H1 (cell line): ENCODE results near the gene CHCHD3. TPM values are rescaled to one million over a fixed set of nuclear protein-coding genes. Genes with fewer than 3 reads are reported as not detected.

ENCODE experiments used
- CTCF ChIA-PET: fragments of 300-600 bp; sonication (Branson Sonifier 250); formaldehyde crosslinking; loops from one replicate; lab custom pipeline; 2021; ENCODE audit not compliant: partially characterized antibody; lab: Charles Lee
- POLR2A ChIA-PET: fragments of 300-600 bp; sonication (Branson Sonifier 250); formaldehyde crosslinking; loops from one replicate; lab custom pipeline; 2021; ENCODE audit warnings: inconsistent platforms; ENCODE audit not compliant: partially characterized antibody; lab: Charles Lee
- DNase-seq, 2 experiments: peaks; one replicate each; pipeline versions ENCODE4 v3.0.0 to v3.0.0-alpha.2; 2010 to 2022; ENCODE audit warnings: low spot score in 2 of 2, low read depth in 1 of 2, mixed read lengths in 1 of 2
- FAIRE-seq: peaks from 2 replicates; lab custom pipeline; 2011; peaks lifted over from hg19 to GRCh38; lab: Jason Lieb, UNC
- H2AFZ ChIP-seq: 2 replicates; pipeline ENCODE4 v1.8.1; 2012; ENCODE audit warnings: low read length, inconsistent platforms
- H2AK5ac ChIP-seq: 2 replicates; pipeline ENCODE4 v1.6.1; 2013; ENCODE audit warnings: low read depth, low read length
- H2BK120ac ChIP-seq: replicated peaks from 2 replicates; pipeline ENCODE3; 2013; ENCODE audit warnings: low read depth, low read length, inconsistent platforms
- H2BK12ac ChIP-seq: 2 replicates; pipeline ENCODE4 v1.6.1; 2013; ENCODE audit warnings: low read depth, low read length
- H2BK15ac ChIP-seq: 2 replicates; pipeline ENCODE4 v1.6.1; 2013; ENCODE audit warnings: low read length
- H2BK20ac ChIP-seq: 2 replicates; pipeline ENCODE4 v1.6.1; 2013; ENCODE audit warnings: low read length
- H2BK5ac ChIP-seq: 2 replicates; pipeline ENCODE4 v1.6.1; 2013; ENCODE audit warnings: low read depth, low read length
- H3K14ac ChIP-seq: 2 replicates; pipeline ENCODE4 v1.6.1; 2013; ENCODE audit warnings: inconsistent platforms; ENCODE audit not compliant: insufficient read length
- H3K18ac ChIP-seq: 2 replicates; pipeline ENCODE4 v1.6.1; 2013; ENCODE audit warnings: low read length; ENCODE audit errors: extremely low read depth
- H3K23ac ChIP-seq: 2 replicates; pipeline ENCODE4 v1.6.1; 2013; ENCODE audit warnings: inconsistent platforms; ENCODE audit not compliant: insufficient read length
- H3K23me2 ChIP-seq: 2 replicates; pipeline ENCODE4 v1.6.1; 2013; ENCODE audit warnings: low read depth, low read length
- H3K27ac ChIP-seq: 2 replicates; pipeline ENCODE4 v1.6.1; 2011; ENCODE audit warnings: low read depth, low read length, inconsistent platforms
- H3K27me3 ChIP-seq, 4 experiments: replicated peaks in 1 of 4; 1 replicate in 1 of 4; 2 replicates in 3 of 4; pipeline versions ENCODE4 v1.6.1 to v1.8.1; 2011 to 2013; ENCODE audit warnings: low read length in 3 of 4, mild to moderate bottlenecking in 3 of 4, inconsistent platforms in 2 of 4, mixed read lengths in 2 of 4, moderate library complexity in 1 of 4; ENCODE audit not compliant: control insufficient read depth in 3 of 4, insufficient read depth in 3 of 4; ENCODE audit errors: extremely low read depth in 1 of 4
- H3K36me3 ChIP-seq, 4 experiments: 2 replicates each; pipeline versions ENCODE4 v1.6.1 to v1.8.1; 2011 to 2013; ENCODE audit warnings: mild to moderate bottlenecking in 4 of 4, low read length in 3 of 4, moderate library complexity in 2 of 4, control low read depth in 1 of 4, inconsistent platforms in 1 of 4; ENCODE audit not compliant: insufficient read depth in 4 of 4, control insufficient read depth in 2 of 4
- H3K4ac ChIP-seq: replicated peaks from 2 replicates; pipeline ENCODE3; 2013; ENCODE audit warnings: low read length, low read depth, mixed read lengths, inconsistent platforms; ENCODE audit not compliant: insufficient read length
- H3K4me1 ChIP-seq, 4 experiments: replicated peaks in 1 of 4; 1 replicate in 1 of 4; 2 replicates in 3 of 4; pipeline versions ENCODE4 v1.6.1 to v1.8.1; 2011 to 2013; ENCODE audit warnings: low read length in 3 of 4, inconsistent platforms in 2 of 4, mixed read lengths in 1 of 4; ENCODE audit not compliant: insufficient read depth in 4 of 4, control insufficient read depth in 3 of 4
- H3K4me2 ChIP-seq, 2 experiments: 2 replicates each; pipeline versions ENCODE4 v1.6.1 to v1.8.1; 2011 to 2013; ENCODE audit warnings: low read depth in 2 of 2, low read length in 2 of 2, control low read depth in 1 of 2, inconsistent platforms in 1 of 2, mild to moderate bottlenecking in 1 of 2; ENCODE audit not compliant: insufficient read depth in 1 of 2
- H3K4me3 ChIP-seq, 4 experiments: fragments of 200-600, 300-600 bp in 1 of 4; sonication (generic), shearing (Covaris generic), sonication (Bioruptor Twin) in 1 of 4; 2 replicates each; pipeline versions ENCODE4 v1.5.1 to v1.8.1; 2011 to 2016; ENCODE audit warnings: low read length in 4 of 4, low read depth in 3 of 4, control low read depth in 2 of 4, inconsistent platforms in 2 of 4, mild to moderate bottlenecking in 2 of 4, mixed read lengths in 1 of 4, moderate library complexity in 1 of 4; ENCODE audit not compliant: insufficient read depth in 2 of 4; ENCODE audit errors: extremely low read depth in 1 of 4
- H3K56ac ChIP-seq: replicated peaks from 2 replicates; pipeline ENCODE3; 2013; ENCODE audit warnings: low read depth, mild to moderate bottlenecking, mixed read lengths, low read length, inconsistent platforms; ENCODE audit not compliant: insufficient read length
- H3K79me1 ChIP-seq: 2 replicates; pipeline ENCODE4 v1.6.1; 2013; ENCODE audit warnings: low read depth, low read length, control low read depth
- H3K79me2 ChIP-seq, 2 experiments: 2 replicates each; pipeline versions ENCODE4 v1.6.1 to v1.8.1; 2012 to 2013; ENCODE audit warnings: low read length in 2 of 2, mild to moderate bottlenecking in 2 of 2, inconsistent platforms in 1 of 2; ENCODE audit not compliant: insufficient read depth in 2 of 2, control insufficient read depth in 1 of 2
- H3K9ac ChIP-seq, 4 experiments: replicated peaks in 1 of 4; 1 replicate in 1 of 4; 2 replicates in 3 of 4; pipeline versions ENCODE4 v1.6.1 to v1.8.1; 2011 to 2013; ENCODE audit warnings: low read depth in 3 of 4, low read length in 3 of 4, control low read depth in 2 of 4, mild to moderate bottlenecking in 2 of 4, moderate library complexity in 2 of 4, inconsistent platforms in 1 of 4; ENCODE audit errors: extremely low read depth in 1 of 4
- H3K9me3 ChIP-seq, 2 experiments: 2 replicates each; pipeline versions ENCODE4 v1.6.1 to v1.8.1; 2012 to 2013; ENCODE audit warnings: mild to moderate bottlenecking in 2 of 2, moderate library complexity in 2 of 2, control low read depth in 1 of 2, inconsistent platforms in 1 of 2, low read depth in 1 of 2, low read length in 1 of 2, mixed read lengths in 1 of 2; ENCODE audit not compliant: insufficient read depth in 2 of 2
- H4K20me1 ChIP-seq, 2 experiments: replicated peaks in 1 of 2; 2 replicates each; pipeline versions ENCODE3 to v1.8.1; 2011 to 2013; ENCODE audit warnings: inconsistent platforms in 2 of 2, low read length in 2 of 2, mild to moderate bottlenecking in 1 of 2; ENCODE audit not compliant: insufficient read depth in 2 of 2, control insufficient read depth in 1 of 2
- H4K5ac ChIP-seq: 2 replicates; pipeline ENCODE4 v1.6.1; 2013; ENCODE audit warnings: low read length, low read depth, mixed read lengths, inconsistent platforms; ENCODE audit not compliant: insufficient read length
- H4K8ac ChIP-seq: 2 replicates; pipeline ENCODE4 v1.8.0; 2013; ENCODE audit warnings: mild to moderate bottlenecking, moderate library complexity, low read length, inconsistent platforms; ENCODE audit not compliant: insufficient read depth; ENCODE audit errors: extremely low read depth
- H4K91ac ChIP-seq: replicated peaks from 2 replicates; pipeline ENCODE3; 2013; ENCODE audit warnings: low read length, mixed read lengths, inconsistent platforms; ENCODE audit not compliant: insufficient read length
- CBX8 ChIP-seq: fragments of 300-800, 300-1000 bp; sonication (generic); IDR thresholded peaks from 2 replicates; pipeline ENCODE4 v1.7.1; 2016; ENCODE audit warnings: low read depth, low read length, borderline replicate concordance
- CHD1 ChIP-seq: IDR thresholded peaks from 2 replicates; pipeline ENCODE4 v1.6.1; 2012; ENCODE audit warnings: low read depth, low read length, improper control_type of control experiment
- GTF2F1 ChIP-seq: IDR thresholded peaks from 2 replicates; pipeline ENCODE4 v1.6.1; 2012; ENCODE audit warnings: low read depth, low read length, improper control_type of control experiment, borderline replicate concordance
- SIX5 ChIP-seq: IDR thresholded peaks from 2 replicates; pipeline ENCODE4 v1.6.1; 2011; ENCODE audit warnings: mild to moderate bottlenecking, low read depth, low read length
- SP2 ChIP-seq: IDR thresholded peaks from 2 replicates; pipeline ENCODE4 v1.6.1; 2012; ENCODE audit warnings: mild to moderate bottlenecking, low read length, inconsistent platforms
- SRF ChIP-seq: IDR thresholded peaks from 2 replicates; pipeline ENCODE4 v1.6.1; 2011; ENCODE audit warnings: mild to moderate bottlenecking, low read depth, low read length, moderate library complexity
- TAF7 ChIP-seq: optimal IDR thresholded peaks from 2 replicates; pipeline ENCODE3; 2011; ENCODE audit warnings: low read depth, mild to moderate bottlenecking, inconsistent platforms, low read length, moderate library complexity, borderline replicate concordance
- TEAD4 ChIP-seq: IDR thresholded peaks from 2 replicates; pipeline ENCODE4 v1.6.1; 2012; ENCODE audit warnings: low read depth, low read length, inconsistent platforms, mixed read lengths
- polyA plus RNA-seq, 7 experiments: library from polyadenylated mRNA; depleted of rRNA in 3 of 7; stranded (reverse) in 5 of 7; unstranded in 2 of 7; fragments of >200 nt in 5 of 7; fragments of 200-250 nt in 2 of 7; gene quantifications; 1 replicate in 5 of 7; 2 replicates in 1 of 7; 4 replicates in 1 of 7; pipeline versions ENCODE4 v1.2.1 to v1.2.3, GENCODE V29; 2011 to 2013; ENCODE audit warnings: missing spikeins in 2 of 7, mixed read lengths in 2 of 7
- total RNA-seq: library from RNA; stranded (reverse); fragmentation: NEBNext Ultra II Directional; extraction: Animal tissue kit (Norgen Biotek cat#: 25700); gene quantifications from 2 replicates; pipeline ENCODE4 v1.2.1, GENCODE V29; 2021

CHCHD3 gene
- total and polyA plus RNA-seq, 2 of the 8 experiments (the other 6 are each of a cell fraction or from before 2014, with no cell fraction given) = 42.9 to 137 TPM

- ChIA-PET POLR2A (no interaction called here), CTCF (interaction anchor here (0.6 to 2.1 kb wide), 2 partner anchors 10 to 1563 kb away, joined by 3 to 5 read pairs; no protein-coding TSS in a partner anchor)
- Histone ChIP-seq H3K27me3 (no peaks in the 10 kb centered on the region), H3K56ac (no peak overlapping the region), H3K79me1 (no peaks in the 10 kb centered on the region), H4K5ac (no peak overlapping the region), H3K14ac (no peak overlapping the region), H2BK20ac (no peak overlapping the region), H3K23me2 (no peaks in the 10 kb centered on the region), H3K79me2 (no peaks in the 10 kb centered on the region), H3K36me3 (peaks cover 0 to 5% (median 0%) of the 10 kb centered on the region in 4 experiments; a peak in 2 of 8 replicates), H2AFZ (no peak overlapping the region), H4K8ac (no peak overlapping the region), H3K4me1 (no peaks in the 10 kb centered on the region), H3K4me2 (no peak overlapping the region), H2BK15ac (no peak overlapping the region), H3K18ac (no peak overlapping the region), H2BK12ac (no peak overlapping the region), H2BK120ac (no peak overlapping the region), H3K4me3 (no peak overlapping the region), H2BK5ac (no peak overlapping the region), H3K9ac (no peak overlapping the region), H4K91ac (no peak overlapping the region), H2AK5ac (no peak overlapping the region), H4K20me1 (peaks cover 0 to 2% of the 10 kb centered on the region in 2 experiments), H3K4ac (no peak overlapping the region), H3K23ac (no peak overlapping the region), H3K9me3 (no peaks in the 10 kb centered on the region), H3K27ac (no peak overlapping the region)
- TF ChIP-seq TEAD4 (no peak), SRF (no peak), TAF7 (no peak), GTF2F1 (no peak), CBX8 (no peak), CHD1 (no peak), SP2 (no peak), SIX5 (no peak)
- no peak for DNase-seq
- no peak for FAIRE-seq
These were observed 282.8 kb downstream of the CHCHD3 start for GRCh38 chr7:132799081-132799413.
